ENCODE results near the gene IPO8.
A peak's percentile ranks its signal among the peaks of the same experiment; 100 is the strongest.
"Not testable (repeated sequence)": the region's sequence is repeated elsewhere in the genome, so short reads cannot be mapped to it uniquely, and the experiment has no call there.

Gene IPO8

GRCh38 chr12:30687265-30687986, 8.2 kb downstream of the IPO8 start:
- DNase-seq = no peak

- peak; percentile 68 for DNase-seq
Observed at GRCh38 chr12:30679241-30679640, 16.4 kb downstream of the IPO8 start.

- no peak for DNase-seq
Observed at GRCh38 chr12:30678221-30678620, 17.4 kb downstream of the IPO8 start.

- no peak for DNase-seq
Observed at GRCh38 chr12:30661210-30661609, 34.5 kb downstream of the IPO8 start.

- no peak for DNase-seq
Observed at GRCh38 chr12:30652034-30652696, 43.5 kb downstream of the IPO8 start.

GRCh38 chr12:30646821-30647220, 48.8 kb downstream of the IPO8 start:
- no peak for DNase-seq

- no peak for DNase-seq
Observed at GRCh38 chr12:30643366-30643765, 52.3 kb downstream of the IPO8 start.

GRCh38 chr12:30640392-30640791, 55.3 kb downstream of the IPO8 start:
- no peak for DNase-seq

GRCh38 chr12:30635385-30635784, 60.3 kb downstream of the IPO8 start:
- no peak for DNase-seq

- DNase-seq = no peak
Observed at GRCh38 chr12:30631740-30632139, 63.9 kb downstream of the IPO8 start.

GRCh38 chr12:30630979-30631285, 64.7 kb downstream of the IPO8 start:
- no peak for DNase-seq

- no peak for DNase-seq
Observed at GRCh38 chr12:30630076-30630978, 65.3 kb downstream of the IPO8 start.

GRCh38 chr12:30626847-30627246, 68.8 kb downstream of the IPO8 start:
- DNase-seq = no peak

GRCh38 chr12:30624009-30624408, 71.7 kb downstream of the IPO8 start:
- no peak for DNase-seq

GRCh38 chr12:30622509-30622908, 73.2 kb downstream of the IPO8 start:
- DNase-seq = peak; percentile 25

GRCh38 chr12:30621663-30622241, 73.9 kb downstream of the IPO8 start:
- DNase-seq = not testable (repeated sequence)

GRCh38 chr12:30617346-30618016, 78.2 kb downstream of the IPO8 start:
- DNase-seq = no peak

GRCh38 chr12:30614031-30614430, 81.6 kb downstream of the IPO8 start:
- DNase-seq = no peak

GRCh38 chr12:30613119-30613830, 82.4 kb downstream of the IPO8 start:
- DNase-seq = no peak

- DNase-seq = no peak
Observed at GRCh38 chr12:30610718-30611117, 85.0 kb downstream of the IPO8 start.

GRCh38 chr12:30609819-30610218, 85.8 kb downstream of the IPO8 start:
- DNase-seq = not testable (repeated sequence)

GRCh38 chr12:30604302-30604701, 91.4 kb downstream of the IPO8 start:
- not testable (repeated sequence) for DNase-seq

Measured in inflammatory macrophage treated with lipopolysaccharide for 4 hours (primary cell).